Common myeloid progenitor, CD34-positive (primary cell): Measurements from ENCODE around the gene LRFN2.
A peak's percentile ranks its signal among the peaks of the same experiment; 100 is the strongest.

ENCODE experiments used
- CTCF ChIA-PET: fragments of 350-600 bp; sonication (Branson Sonifier 250); formaldehyde crosslinking; loops from one replicate; lab custom pipeline; 2021; ENCODE audit warnings: antibody characterized with exemption; lab: Charles Lee
- POLR2A ChIA-PET: fragments of 350-600 bp; sonication (Branson Sonifier 250); formaldehyde crosslinking; loops from one replicate; lab custom pipeline; 2021; ENCODE audit warnings: antibody characterized with exemption; lab: Charles Lee
- DNase-seq, 3 donors: peaks; one replicate each; pipeline versions ENCODE4 v3.0.0 to v3.0.0-alpha.2; 2013
- H3K27ac ChIP-seq, 2 experiments: 1 replicate in 1 of 2; 2 replicates in 1 of 2; pipeline ENCODE4 v1.7.0; 2013; ENCODE audit warnings: inconsistent platforms in 2 of 2, low read length in 2 of 2, mild to moderate bottlenecking in 2 of 2, low read depth in 1 of 2, moderate library complexity in 1 of 2; ENCODE audit not compliant: severe bottlenecking in 2 of 2, insufficient read depth in 1 of 2, poor library complexity in 1 of 2
- H3K27me3 ChIP-seq, 5 experiments: replicated peaks in 2 of 5; 1 replicate in 3 of 5; 2 replicates in 2 of 5; pipeline versions ENCODE4 v1.6.1 to v1.7.0; 2013; ENCODE audit warnings: low read length in 4 of 5, mild to moderate bottlenecking in 2 of 5, moderate library complexity in 2 of 5, inconsistent platforms in 1 of 5; ENCODE audit not compliant: insufficient read depth in 5 of 5, control insufficient read depth in 4 of 5
- H3K36me3 ChIP-seq, 4 experiments: 1 replicate in 2 of 4; 2 replicates in 2 of 4; pipeline versions ENCODE4 v1.6.1 to v1.7.0; 2013; ENCODE audit warnings: low read length in 3 of 4, control low read depth in 1 of 4, mild to moderate bottlenecking in 1 of 4; ENCODE audit not compliant: control insufficient read depth in 4 of 4, insufficient read depth in 4 of 4
- H3K4me1 ChIP-seq, 4 experiments: 1 replicate in 3 of 4; 2 replicates in 1 of 4; pipeline versions ENCODE4 v1.6.1 to v1.7.1; 2013; ENCODE audit warnings: low read length in 3 of 4, mild to moderate bottlenecking in 3 of 4, control low read depth in 1 of 4, inconsistent platforms in 1 of 4, moderate library complexity in 1 of 4; ENCODE audit not compliant: control insufficient read depth in 4 of 4, insufficient read depth in 4 of 4; ENCODE audit errors: control extremely low read depth in 1 of 4
- H3K4me3 ChIP-seq, 7 experiments: 1 replicate in 4 of 7; 2 replicates in 3 of 7; pipeline versions ENCODE4 v1.5.1 to v1.7.0; 2013; ENCODE audit warnings: mild to moderate bottlenecking in 7 of 7, low read length in 6 of 7, moderate library complexity in 6 of 7, inconsistent platforms in 2 of 7, low read depth in 2 of 7, control low read depth in 1 of 7; ENCODE audit not compliant: insufficient read depth in 4 of 7, control insufficient read depth in 1 of 7; ENCODE audit errors: extremely low read depth in 1 of 7
- H3K9me3 ChIP-seq, 5 experiments: 1 replicate in 4 of 5; 2 replicates in 1 of 5; pipeline versions ENCODE4 v1.6.1 to v1.7.1; 2013; ENCODE audit warnings: low read length in 4 of 5, mild to moderate bottlenecking in 2 of 5, inconsistent platforms in 1 of 5, low read depth in 1 of 5, moderate library complexity in 1 of 5; ENCODE audit not compliant: control insufficient read depth in 4 of 5, insufficient read depth in 2 of 5; ENCODE audit errors: control extremely low read depth in 1 of 5
- WGBS: methylation state at CpG from one replicate; pipeline ENCODE4 v1.1.5; 2013; ENCODE audit not compliant: insufficient coverage; 5-methylcytosine and 5-hydroxymethylcytosine counted together

The LRFN2 gene

DNA sequence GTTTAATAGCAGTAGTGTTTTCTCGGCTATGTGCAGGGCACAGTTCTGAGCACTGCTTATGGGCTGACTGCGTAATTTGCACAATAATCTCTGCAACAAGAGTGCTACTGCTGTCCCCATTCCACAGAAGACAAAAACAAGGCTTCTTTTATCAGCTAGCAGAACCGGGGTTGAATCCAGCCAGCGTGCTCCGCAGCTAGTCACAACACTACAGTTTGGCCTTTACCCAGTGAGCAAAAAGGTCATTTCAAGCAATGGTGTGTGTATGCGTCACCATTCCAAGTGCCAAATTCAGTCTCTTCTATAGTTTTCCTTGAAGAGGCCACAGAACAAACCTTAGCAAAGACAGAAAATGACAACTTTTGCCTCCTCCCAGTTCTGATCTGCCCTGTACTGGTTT lies 61.1 kb downstream of the LRFN2 start:
- ChIA-PET CTCF (interaction anchor here (1.4 kb wide), 1 partner anchor 10 kb away, joined by 4 read pairs; no protein-coding TSS in a partner anchor), POLR2A (no interaction called here)
- H3K9me3 ChIP-seq, result no peaks in the 10 kb centered on the region
- no peak overlapping the region for H3K27ac ChIP-seq
- no peaks in the 10 kb centered on the region for H3K27me3 ChIP-seq
- no peaks in the 10 kb centered on the region for H3K4me1 ChIP-seq
- no peaks in the 10 kb centered on the region for H3K36me3 ChIP-seq
- H3K4me3 ChIP-seq, result no peak overlapping the region
- 91% methylated on average over 5 of the region's 6 CpGs for WGBS
- DNase-seq, result no peak

GRCh38 chr6:40524797-40525585 lies 62.2 kb downstream of the LRFN2 start:
- peaks cover 0 to under 1% (median 0%) of the 10 kb centered on the region in 5 experiments for H3K27me3 ChIP-seq
- no peaks in the 10 kb centered on the region for H3K9me3 ChIP-seq
- DNase-seq, result no peak
- H3K27ac ChIP-seq, result no peak overlapping the region
- no peak overlapping the region for H3K4me3 ChIP-seq
- WGBS, result 92% methylated on average over 3 of the region's 6 CpGs
- ChIA-PET CTCF (interaction anchor here (1.4 kb wide), 1 partner anchor 11 kb away, joined by 4 read pairs; no protein-coding TSS in a partner anchor), POLR2A (no interaction called here)
- H3K36me3 ChIP-seq, result no peaks in the 10 kb centered on the region
- peaks cover 0 to 8% (median 4%) of the 10 kb centered on the region in 4 experiments for H3K4me1 ChIP-seq

- DNase-seq, result no peak
- no peaks in the 10 kb centered on the region for H3K36me3 ChIP-seq
Measured at GRCh38 chr6:40523505-40524172, 63.5 kb downstream of the LRFN2 start.

DNA sequence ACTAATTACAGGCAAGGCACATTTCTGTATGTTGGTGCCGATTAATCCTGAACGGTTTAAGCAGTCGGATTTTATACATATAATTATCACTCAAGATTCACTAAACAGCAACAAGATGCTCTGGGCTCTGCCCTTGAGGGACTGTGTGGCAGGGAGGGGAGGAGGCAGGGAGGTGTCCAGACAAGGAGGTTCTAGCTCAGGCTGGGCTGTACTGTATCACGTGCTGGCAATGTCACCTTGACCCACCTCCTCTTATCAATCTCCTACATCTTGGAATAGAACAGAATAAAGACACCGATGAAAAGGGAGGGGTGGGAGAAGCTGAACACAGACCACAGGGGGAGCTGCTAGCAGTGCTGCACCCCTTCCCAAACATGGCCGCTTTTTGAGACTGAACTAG lies 65.7 kb downstream of the LRFN2 start:
- no peak for DNase-seq
- ChIA-PET POLR2A (no interaction called here), CTCF (no interaction called here)
- Histone ChIP-seq H3K36me3 (no peaks in the 10 kb centered on the region), H3K27ac (no peak overlapping the region), H3K27me3 (peaks cover 0 to 4% (median 0%) of the 10 kb centered on the region in 5 experiments), H3K4me3 (no peak overlapping the region), H3K9me3 (no peaks in the 10 kb centered on the region), H3K4me1 (peaks cover 0 to 11% (median 6%) of the 10 kb centered on the region in 4 experiments)
- WGBS, result 100% methylated on average over 2 of the region's 6 CpGs

More at GRCh38 chr6:40523505-40524172, 63.5 kb downstream of the LRFN2 start:
- no peak overlapping the region for H3K27ac ChIP-seq
- ChIA-PET POLR2A (no interaction called here), CTCF (interaction anchor here (1.0 kb wide), 1 partner anchor 25 kb away, joined by 3 read pairs; no protein-coding TSS in a partner anchor)
- H3K4me3 ChIP-seq, result no peak overlapping the region
- H3K4me1 ChIP-seq, result peaks cover 0 to 11% (median 6%) of the 10 kb centered on the region in 4 experiments
- no peaks in the 10 kb centered on the region for H3K9me3 ChIP-seq
- H3K27me3 ChIP-seq, result peaks cover 0 to 2% (median 0%) of the 10 kb centered on the region in 5 experiments
- 84% methylated on average over 4 of the region's 5 CpGs for WGBS

DNA sequence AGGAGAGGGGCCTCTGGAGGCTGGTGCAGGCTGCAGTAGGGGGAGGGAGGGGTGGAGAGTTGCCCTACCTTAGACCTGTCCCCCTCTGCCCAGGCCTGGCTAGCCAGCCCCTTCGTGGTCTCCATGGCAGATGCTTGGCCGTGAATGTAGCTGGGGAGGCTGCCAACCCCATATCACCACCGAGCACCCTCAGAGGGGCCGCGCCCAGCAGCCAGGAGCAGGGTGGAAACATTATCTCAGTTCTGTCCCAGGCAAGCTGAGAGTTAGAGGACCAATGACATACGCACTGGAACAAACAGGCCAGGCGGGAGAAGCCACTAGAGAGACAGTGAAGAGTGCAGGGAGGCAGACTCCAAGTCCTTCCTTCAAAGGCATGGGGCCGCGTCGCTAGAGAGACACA lies 66.5 kb downstream of the LRFN2 start:
- WGBS, result 94% methylated on average over 9 of the region's 10 CpGs
- Histone ChIP-seq H3K9me3 (no peaks in the 10 kb centered on the region), H3K4me3 (no peak overlapping the region)

DNA sequence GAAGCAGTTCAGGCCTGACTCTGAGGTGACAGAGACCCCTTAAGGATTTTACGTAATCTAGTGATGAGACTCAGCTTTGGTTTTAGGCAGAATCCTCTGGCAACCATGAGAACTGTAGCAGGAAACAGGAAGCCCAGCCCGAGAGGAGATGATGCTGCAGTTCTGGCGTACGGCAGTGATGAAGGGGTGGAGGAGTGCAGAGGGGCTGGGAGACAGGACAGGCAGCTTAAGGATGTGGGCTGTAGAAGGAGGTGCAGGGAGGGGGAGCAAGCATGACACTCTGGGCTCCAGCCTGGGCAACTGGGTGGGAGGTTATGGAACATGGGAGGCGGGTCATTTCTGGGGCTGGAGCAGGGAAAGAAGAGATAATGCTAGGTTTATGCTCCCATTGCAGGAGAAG lies 67.1 kb downstream of the LRFN2 start:
- peak; percentile 38 to 77 (median 77) for DNase-seq
- 1% methylated on average over 4 of the region's 5 CpGs for WGBS
- Histone ChIP-seq H3K4me1 (peaks cover 0 to 11% (median 6%) of the 10 kb centered on the region in 4 experiments), H3K27me3 (peaks cover 0 to 4% (median 0%) of the 10 kb centered on the region in 5 experiments), H3K27ac (no peak overlapping the region), H3K4me3 (no peak overlapping the region), H3K9me3 (no peaks in the 10 kb centered on the region), H3K36me3 (no peaks in the 10 kb centered on the region)
- CTCF ChIA-PET, result no interaction called here
- POLR2A ChIA-PET, result no interaction called here

More for the DNA sequence above, 66.5 kb downstream of the LRFN2 start:
- Histone ChIP-seq H3K36me3 (no peaks in the 10 kb centered on the region), H3K27me3 (peaks cover 0 to 4% (median 0%) of the 10 kb centered on the region in 5 experiments), H3K4me1 (peaks cover 0 to 11% (median 6%) of the 10 kb centered on the region in 4 experiments), H3K27ac (no peak overlapping the region)
- ChIA-PET POLR2A (no interaction called here), CTCF (no interaction called here)
- DNase-seq, result peak in 1 of 3 donors; percentile 13

- CTCF ChIA-PET, result no interaction called here
- POLR2A ChIA-PET, result no interaction called here
- no peak overlapping the region for H3K27ac ChIP-seq
- no peak for DNase-seq
- peaks cover 0 to 4% (median 0%) of the 10 kb centered on the region in 5 experiments for H3K27me3 ChIP-seq
- H3K4me3 ChIP-seq, result no peak overlapping the region
- no peaks in the 10 kb centered on the region for H3K36me3 ChIP-seq
- no peaks in the 10 kb centered on the region for H3K9me3 ChIP-seq
- 95% methylated on average over 4 of the region's 5 CpGs for WGBS
- peaks cover 0 to 11% (median 6%) of the 10 kb centered on the region in 4 experiments for H3K4me1 ChIP-seq
Measured at GRCh38 chr6:40517654-40518053, 69.5 kb downstream of the LRFN2 start.
